H1 (cell line): Measurements from ENCODE around the gene RAD51B.

Source experiments
- JUN ChIP-seq: IDR thresholded peaks from 2 replicates; pipeline ENCODE4 v1.6.1; 2011; ENCODE audit warnings: low read depth, mild to moderate bottlenecking, improper control_type of control experiment, low read length
- JUND ChIP-seq: IDR thresholded peaks from 2 replicates; pipeline ENCODE4 v1.6.1; 2011; ENCODE audit warnings: mild to moderate bottlenecking, improper control_type of control experiment, low read length
- KDM1A ChIP-seq: fragments of 200-600, 300-600 bp; sonication (generic); IDR thresholded peaks from 2 replicates; pipeline ENCODE4 v1.7.1; 2016; ENCODE audit warnings: mild to moderate bottlenecking, low read length, borderline replicate concordance
- POLR2A ChIP-seq, 2 experiments: IDR thresholded peaks; 1 replicate in 1 of 2; 2 replicates in 1 of 2; pipeline ENCODE4 v1.6.1; 2011; ENCODE audit warnings: low read depth in 2 of 2, low read length in 2 of 2, mild to moderate bottlenecking in 2 of 2; ENCODE audit errors: control extremely low read depth in 1 of 2
- POLR2AphosphoS5 ChIP-seq: IDR thresholded peaks from 2 replicates; pipeline ENCODE4 v1.6.1; 2011; ENCODE audit warnings: low read depth, low read length
- RAD21 ChIP-seq, 2 experiments: IDR thresholded peaks in 1 of 2; conservative IDR thresholded peaks in 1 of 2; 2 replicates each; pipeline ENCODE4 v1.6.1; 2011; ENCODE audit warnings: low read depth in 2 of 2, low read length in 2 of 2, improper control_type of control experiment in 1 of 2, inconsistent platforms in 1 of 2, mild to moderate bottlenecking in 1 of 2, moderate library complexity in 1 of 2
- SRF ChIP-seq: IDR thresholded peaks from 2 replicates; pipeline ENCODE4 v1.6.1; 2011; ENCODE audit warnings: mild to moderate bottlenecking, low read depth, low read length, moderate library complexity
- TF ChIP-seq, protein P1 (sequence below), 3 experiments: IDR thresholded peaks; 1 replicate in 2 of 3; 2 replicates in 1 of 3; pipeline versions ENCODE4 v1.5.1 to v1.6.1; 2011; ENCODE audit warnings: low read length in 3 of 3, mild to moderate bottlenecking in 3 of 3, inconsistent platforms in 2 of 3, low read depth in 1 of 3, moderate library complexity in 1 of 3; ENCODE audit not compliant: insufficient read depth in 1 of 3; ENCODE audit errors: control extremely low read depth in 1 of 3
- TF ChIP-seq, protein P2 (sequence below): IDR thresholded peaks from 2 replicates; pipeline ENCODE4 v1.6.1; 2012; ENCODE audit warnings: inconsistent platforms

DNA sequence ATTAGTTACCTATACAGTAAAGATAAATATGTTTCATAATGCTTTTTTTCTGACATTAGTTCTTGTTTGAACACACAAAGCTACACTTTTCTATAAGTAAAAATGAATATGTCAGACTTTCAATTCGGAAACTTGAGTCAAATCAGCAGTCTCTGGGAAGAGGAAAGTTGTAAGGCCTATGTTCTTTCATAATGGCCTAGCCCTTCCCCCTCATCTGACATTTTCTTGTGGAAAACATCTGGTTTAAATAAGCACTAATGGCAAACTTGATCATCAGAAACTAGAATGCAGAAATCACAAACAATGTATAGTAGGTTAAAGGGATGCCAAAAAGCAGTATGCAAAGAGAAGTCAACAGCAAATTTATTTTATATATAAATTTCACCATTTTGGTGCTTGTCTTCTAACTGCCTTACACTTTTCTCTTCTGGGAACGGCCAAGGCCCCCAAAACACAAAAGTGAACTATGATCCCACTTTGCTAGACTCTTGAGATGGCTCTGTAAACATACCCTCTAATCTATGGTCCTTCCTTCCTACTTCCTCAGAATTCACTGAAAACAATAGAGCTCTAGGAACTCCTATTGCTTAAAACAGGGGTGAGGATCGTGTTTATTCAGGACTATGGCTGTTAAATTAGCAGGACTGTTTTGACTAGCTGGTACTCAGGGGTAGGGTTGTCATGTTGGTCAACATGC, 444.1 kb downstream of the RAD51B start:
- TF ChIP-seq, protein P1, sequence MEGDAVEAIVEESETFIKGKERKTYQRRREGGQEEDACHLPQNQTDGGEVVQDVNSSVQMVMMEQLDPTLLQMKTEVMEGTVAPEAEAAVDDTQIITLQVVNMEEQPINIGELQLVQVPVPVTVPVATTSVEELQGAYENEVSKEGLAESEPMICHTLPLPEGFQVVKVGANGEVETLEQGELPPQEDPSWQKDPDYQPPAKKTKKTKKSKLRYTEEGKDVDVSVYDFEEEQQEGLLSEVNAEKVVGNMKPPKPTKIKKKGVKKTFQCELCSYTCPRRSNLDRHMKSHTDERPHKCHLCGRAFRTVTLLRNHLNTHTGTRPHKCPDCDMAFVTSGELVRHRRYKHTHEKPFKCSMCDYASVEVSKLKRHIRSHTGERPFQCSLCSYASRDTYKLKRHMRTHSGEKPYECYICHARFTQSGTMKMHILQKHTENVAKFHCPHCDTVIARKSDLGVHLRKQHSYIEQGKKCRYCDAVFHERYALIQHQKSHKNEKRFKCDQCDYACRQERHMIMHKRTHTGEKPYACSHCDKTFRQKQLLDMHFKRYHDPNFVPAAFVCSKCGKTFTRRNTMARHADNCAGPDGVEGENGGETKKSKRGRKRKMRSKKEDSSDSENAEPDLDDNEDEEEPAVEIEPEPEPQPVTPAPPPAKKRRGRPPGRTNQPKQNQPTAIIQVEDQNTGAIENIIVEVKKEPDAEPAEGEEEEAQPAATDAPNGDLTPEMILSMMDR (IDR thresholded peaks at IDR 0.05; ENCODE audit: control extremely low read depth in 1 of 3, insufficient read depth in 1 of 3, low read depth in 1 of 3, low read length in 3 of 3): no peak
- TF ChIP-seq, protein P2, sequence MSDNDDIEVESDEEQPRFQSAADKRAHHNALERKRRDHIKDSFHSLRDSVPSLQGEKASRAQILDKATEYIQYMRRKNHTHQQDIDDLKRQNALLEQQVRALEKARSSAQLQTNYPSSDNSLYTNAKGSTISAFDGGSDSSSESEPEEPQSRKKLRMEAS: no peak
- TF ChIP-seq POLR2AphosphoS5 (no peak), JUND (no peak), SRF (no peak), JUN (no peak), KDM1A (no peak), POLR2A (IDR thresholded peaks at IDR 0.05; ENCODE audit: control extremely low read depth in 1 of 2, low read depth in 2 of 2, low read length in 2 of 2) (no peak), RAD21 (IDR thresholded peaks at IDR 0.05 in 1 of 2, conservative IDR thresholded peaks at IDR 0.05 in 1 of 2; ENCODE audit: low read depth in 2 of 2, low read length in 2 of 2) (no peak)
